ENCODE data around the gene CYB5R3.
"Not testable (repeated sequence)": the region's sequence is repeated elsewhere in the genome, so short reads cannot be mapped to it uniquely, and the experiment has no call there.

The CYB5R3 gene

DNA sequence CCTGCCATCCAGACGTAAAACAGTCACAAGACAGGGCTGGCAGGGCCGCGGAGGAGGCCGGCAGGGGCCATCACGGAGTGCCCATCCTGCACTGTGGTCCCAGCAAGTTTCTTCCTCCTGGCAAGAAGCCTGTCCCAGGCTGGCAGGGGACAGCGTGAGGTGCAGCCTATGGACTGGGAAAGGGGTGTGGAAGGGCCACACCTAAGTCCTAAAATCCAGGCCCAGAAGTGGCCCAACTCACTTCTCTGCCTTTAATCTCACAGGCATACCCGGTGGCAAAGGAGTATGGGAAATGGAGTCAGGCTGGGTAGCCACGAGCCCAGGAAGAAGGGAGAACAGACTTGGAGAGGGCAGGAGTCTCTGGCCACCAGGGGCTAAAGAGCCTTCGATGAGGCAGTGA, 78.6 kb downstream of the CYB5R3 start:
- not testable (repeated sequence) for DNase-seq (ENCODE audit: low read depth, low spot score)

- DNase-seq (ENCODE audit: low read depth, low spot score) = not testable (repeated sequence)
Measured at GRCh38 chr22:42567950-42568349, 81.2 kb downstream of the CYB5R3 start.

Measured in brain pericyte (primary cell).